Left ventricle myocardium inferior (tissue), 1 donor: Measurements from ENCODE around the gene TENT4B. TPM values are rescaled to one million over a fixed set of nuclear protein-coding genes. Genes with fewer than 3 reads are reported as not detected.

Source experiments
- DNase-seq: peaks from one replicate; pipeline ENCODE4 v3.0.0-alpha.2; 2020
- H3K27ac ChIP-seq: fragments of 200-600 bp; replicated peaks from 2 replicates; pipeline ENCODE4 v1.8.0; 2021
- H3K27me3 ChIP-seq: fragments of 200-600 bp; 2 replicates; pipeline ENCODE4 v1.8.0; 2021; ENCODE audit warnings: low read depth
- H3K36me3 ChIP-seq: fragments of 200-600 bp; 2 replicates; pipeline ENCODE4 v1.8.0; 2021
- H3K4me1 ChIP-seq: fragments of 200-600 bp; 2 replicates; pipeline ENCODE4 v1.8.0; 2021
- H3K4me3 ChIP-seq: fragments of 200-600 bp; 2 replicates; pipeline ENCODE4 v1.8.0; 2021; ENCODE audit warnings: mild to moderate bottlenecking, moderate library complexity
- H3K9me3 ChIP-seq: fragments of 200-600 bp; replicated peaks from 2 replicates; pipeline ENCODE4 v1.8.0; 2021
- CTCF ChIP-seq: fragments of 200-600 bp; IDR thresholded peaks from 2 replicates; pipeline ENCODE4 v1.8.0; 2021; ENCODE audit warnings: antibody characterized with exemption, mild to moderate bottlenecking, borderline replicate concordance
- intact Hi-C: fragments of 100-400 bp; cut with micrococcal nuclease; formaldehyde crosslinking; loops from one replicate; pipeline ENCODE4 v1.11.0; 2022
- total RNA-seq: library from RNA; stranded (reverse); fragmentation: NEBNext Ultra II Directional; extraction: Animal tissue kit (Norgen Biotek cat#: 25700); gene quantifications from one replicate; pipeline ENCODE4 v1.2.1, GENCODE V29; 2021
- donor health status: DM: no; HTN: yes; CAD: no; lungs with severe emphysema.

The TENT4B gene
- total RNA-seq, 1 donor from 2014 or later = 7.5 TPM

- Histone ChIP-seq H3K27me3 (peaks cover 57% of the 10 kb centered on the region), H3K9me3 (no peaks in the 10 kb centered on the region), H3K27ac (no peak overlapping the region), H3K36me3 (no peaks in the 10 kb centered on the region), H3K4me3 (peak overlapping the region; percentile 69), H3K4me1 (peaks cover 20% of the 10 kb centered on the region)
- no peak for DNase-seq
- TF ChIP-seq CTCF = no peak
- intact Hi-C loops = no loop called here
Measured at GRCh38 chr16:50244504-50245416, 91.7 kb downstream of the TENT4B start.

- peak; percentile 55 for TF ChIP-seq CTCF
- H3K27me3 ChIP-seq = peaks cover 57% of the 10 kb centered on the region
- DNase-seq = no peak
- H3K9me3 ChIP-seq = no peaks in the 10 kb centered on the region
- H3K27ac ChIP-seq = peak overlapping the region; percentile 25
- peaks cover 20% of the 10 kb centered on the region for H3K4me1 ChIP-seq
- intact Hi-C loops = no loop called here
- peak overlapping the region; percentile 69 for H3K4me3 ChIP-seq
- H3K36me3 ChIP-seq = no peaks in the 10 kb centered on the region
Measured at GRCh38 chr16:50245417-50246298, 92.6 kb downstream of the TENT4B start.

- peak overlapping the region; percentile 69 for H3K4me3 ChIP-seq
- TF ChIP-seq CTCF = no peak
- peaks cover 20% of the 10 kb centered on the region for H3K4me1 ChIP-seq
- H3K27ac ChIP-seq = peak overlapping the region; percentile 25
- DNase-seq = no peak
- no peaks in the 10 kb centered on the region for H3K9me3 ChIP-seq
- intact Hi-C loops = no loop called here
- no peaks in the 10 kb centered on the region for H3K36me3 ChIP-seq
- peaks cover 53% of the 10 kb centered on the region for H3K27me3 ChIP-seq
Measured at GRCh38 chr16:50246299-50247122, 93.4 kb downstream of the TENT4B start.

- peak overlapping the region; percentile 69 for H3K4me3 ChIP-seq
- H3K9me3 ChIP-seq = no peaks in the 10 kb centered on the region
- H3K4me1 ChIP-seq = peaks cover 20% of the 10 kb centered on the region
- no peak overlapping the region for H3K27ac ChIP-seq
- H3K36me3 ChIP-seq = no peaks in the 10 kb centered on the region
- DNase-seq = no peak
- no peak for TF ChIP-seq CTCF
- intact Hi-C loops = no loop called here
- H3K27me3 ChIP-seq = peaks cover 45% of the 10 kb centered on the region
Measured at GRCh38 chr16:50247123-50247905, 94.2 kb downstream of the TENT4B start.
